NCI-H524 (cell line): ENCODE data around the gene IKBKG.
"Not testable (repeated sequence)": the region's sequence is repeated elsewhere in the genome, so short reads cannot be mapped to it uniquely, and the experiment has no call there.

Experiments used
- DNase-seq, 2 experiments: peaks; one replicate each; lab custom pipeline; 2025; lab: John Stamatoyannopoulos, UW

Gene IKBKG

GRCh38 chrX:154526901-154527675, 20.3 kb upstream of the IKBKG start:
- DNase-seq = peak; percentile 45 to 73

GRCh38 chrX:154529206-154529612, 18.2 kb upstream of the IKBKG start:
- no peak for DNase-seq

GRCh38 chrX:154530286-154530685, 17.1 kb upstream of the IKBKG start:
- DNase-seq = no peak

GRCh38 chrX:154531626-154532025, 15.8 kb upstream of the IKBKG start:
- DNase-seq = no peak

GRCh38 chrX:154532690-154533089, 14.7 kb upstream of the IKBKG start:
- no peak for DNase-seq

GRCh38 chrX:154534526-154535322, 12.7 kb upstream of the IKBKG start:
- peak; percentile 47 to 79 for DNase-seq

- DNase-seq = no peak
These were observed 11.5 kb upstream of the IKBKG start for GRCh38 chrX:154535892-154536291.

- no peak for DNase-seq
These were observed 8.3 kb upstream of the IKBKG start for GRCh38 chrX:154539077-154539476.

GRCh38 chrX:154540365-154540764, 7.1 kb upstream of the IKBKG start:
- not testable (repeated sequence) for DNase-seq

GRCh38 chrX:154540897-154541535, 6.4 kb upstream of the IKBKG start:
- no peak for DNase-seq

GRCh38 chrX:154541589-154541895, 5.9 kb upstream of the IKBKG start:
- DNase-seq = no peak

- DNase-seq = no peak
These were observed 5.3 kb upstream of the IKBKG start for GRCh38 chrX:154541896-154542722.

- no peak for DNase-seq
These were observed 4.5 kb upstream of the IKBKG start for GRCh38 chrX:154542723-154543424.

- no peak for DNase-seq
These were observed 1.6 kb upstream of the IKBKG start for GRCh38 chrX:154545673-154546274.

GRCh38 chrX:154546354-154547244, 821 bp upstream of the IKBKG start, which contains the start of gene G6PD:
G6PD (minus strand) TSS chrX:154546846; CDS start chrX:154546155, 691 bp downstream.
- peak; percentile 78 to 80 for DNase-seq

- DNase-seq = no peak
These were observed 552 bp downstream of the IKBKG start for GRCh38 chrX:154548028-154548316.

- no peak for DNase-seq
These were observed 2.3 kb downstream of the IKBKG start for GRCh38 chrX:154549766-154550165.

- not testable (repeated sequence) for DNase-seq
These were observed 4.8 kb downstream of the IKBKG start for GRCh38 chrX:154552112-154552806.

- DNase-seq = not testable (repeated sequence)
These were observed 10.8 kb downstream of the IKBKG start for GRCh38 chrX:154558060-154558690.
